CD4-positive, alpha-beta T cell treated with Interleukin-6 at 100 ng/mL for 8 hours (primary cell): ENCODE measurements around the gene CHST11.

Source experiments
- DNase-seq: peaks from one replicate; pipeline ENCODE4 v3.0.0-alpha.2; 2020; ENCODE audit warnings: mixed read lengths, low spot score

CHST11 gene

GRCh38 chr12:104698871-104699270 lies 242.1 kb downstream of the CHST11 start:
- no peak for DNase-seq

- no peak for DNase-seq
Measured at GRCh38 chr12:104699489-104700190, 242.9 kb downstream of the CHST11 start.

GRCh38 chr12:104700324-104700723 lies 243.6 kb downstream of the CHST11 start:
- no peak for DNase-seq

- no peak for DNase-seq
Measured at GRCh38 chr12:104701301-104701700, 244.6 kb downstream of the CHST11 start.

GRCh38 chr12:104701756-104702155 lies 245.0 kb downstream of the CHST11 start:
- DNase-seq: no peak

GRCh38 chr12:104702565-104703139 lies 245.9 kb downstream of the CHST11 start:
- no peak for DNase-seq

- DNase-seq: no peak
Measured at GRCh38 chr12:104703372-104703771, 246.6 kb downstream of the CHST11 start.

GRCh38 chr12:104704224-104704779 lies 247.6 kb downstream of the CHST11 start:
- no peak for DNase-seq

GRCh38 chr12:104707194-104707593 lies 250.4 kb downstream of the CHST11 start:
- DNase-seq: no peak

- DNase-seq: no peak
Measured at GRCh38 chr12:104707794-104708558, 251.2 kb downstream of the CHST11 start.

- DNase-seq: no peak
Measured at GRCh38 chr12:104708891-104709290, 252.1 kb downstream of the CHST11 start.

GRCh38 chr12:104709692-104710435 lies 253.1 kb downstream of the CHST11 start:
- no peak for DNase-seq

GRCh38 chr12:104710940-104711689 lies 254.4 kb downstream of the CHST11 start:
- DNase-seq: no peak

GRCh38 chr12:104712477-104712876 lies 255.7 kb downstream of the CHST11 start:
- no peak for DNase-seq

GRCh38 chr12:104712968-104713367 lies 256.2 kb downstream of the CHST11 start:
- DNase-seq: no peak

GRCh38 chr12:104713444-104713843 lies 256.7 kb downstream of the CHST11 start:
- no peak for DNase-seq

GRCh38 chr12:104714369-104714768 lies 257.6 kb downstream of the CHST11 start:
- DNase-seq: no peak

- no peak for DNase-seq
Measured at GRCh38 chr12:104716172-104716571, 259.4 kb downstream of the CHST11 start.

GRCh38 chr12:104718304-104718929 lies 261.7 kb downstream of the CHST11 start:
- no peak for DNase-seq

- no peak for DNase-seq
Measured at GRCh38 chr12:104719700-104720338, 263.1 kb downstream of the CHST11 start.
